Activated T-cell treated with anti-CD3 and anti-CD28 coated beads for 1 hour (primary cell): ENCODE results near the gene ZDHHC14.
"Not testable (repeated sequence)": the region's sequence is repeated elsewhere in the genome, so short reads cannot be mapped to it uniquely, and the experiment has no call there.

Experiments
- DNase-seq: peaks from one replicate; pipeline ENCODE4 v3.0.0-alpha.2; 2020; ENCODE audit warnings: low read depth

Gene ZDHHC14

DNA sequence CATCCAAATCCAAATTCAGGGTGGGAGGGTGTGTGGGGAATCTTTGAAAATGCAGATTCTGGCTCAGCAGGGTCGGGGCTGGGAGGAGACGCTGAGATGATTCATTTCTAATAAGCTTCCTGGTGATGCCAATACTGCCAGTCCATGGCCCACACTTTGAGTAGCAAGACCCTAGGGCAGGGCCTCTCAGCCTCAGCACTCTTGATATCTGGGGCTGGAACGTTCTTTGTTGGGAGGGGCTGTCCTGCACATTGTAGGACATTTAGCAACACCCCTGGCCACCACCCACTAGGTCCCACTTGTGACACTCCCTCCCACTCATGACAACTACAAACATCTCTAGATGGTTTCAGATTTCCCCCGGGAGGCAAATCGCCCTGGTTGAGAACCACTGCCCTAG is 191.0 kb downstream of the ZDHHC14 start:
- DNase-seq: no peak

DNA sequence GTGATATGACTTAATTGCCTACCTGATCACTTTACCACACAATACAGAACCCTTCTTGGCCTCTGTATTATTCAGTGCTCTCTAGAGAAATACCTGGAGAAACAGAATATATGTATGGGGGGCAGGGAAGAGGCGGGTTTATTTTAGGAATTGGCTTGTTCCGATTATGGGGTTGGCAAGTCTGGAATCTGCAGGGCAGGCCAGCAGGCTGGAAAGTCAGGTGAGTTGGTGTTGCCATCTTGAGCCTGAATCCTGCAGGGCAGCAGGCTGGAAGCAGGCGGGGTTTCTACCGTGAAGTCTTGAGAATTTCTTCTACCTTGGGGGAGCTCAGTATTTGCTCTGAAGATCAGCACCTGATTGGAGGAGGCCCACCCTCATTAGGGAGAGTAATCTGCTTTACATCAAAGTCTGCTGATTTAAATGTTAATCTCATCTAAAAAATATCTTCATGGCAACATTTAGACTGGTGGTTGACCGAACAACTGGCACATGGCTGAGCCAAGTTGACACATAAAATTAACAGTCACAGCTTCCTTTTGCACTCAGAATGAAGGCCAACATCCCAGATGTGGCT is 193.9 kb downstream of the ZDHHC14 start:
- DNase-seq: no peak

DNA sequence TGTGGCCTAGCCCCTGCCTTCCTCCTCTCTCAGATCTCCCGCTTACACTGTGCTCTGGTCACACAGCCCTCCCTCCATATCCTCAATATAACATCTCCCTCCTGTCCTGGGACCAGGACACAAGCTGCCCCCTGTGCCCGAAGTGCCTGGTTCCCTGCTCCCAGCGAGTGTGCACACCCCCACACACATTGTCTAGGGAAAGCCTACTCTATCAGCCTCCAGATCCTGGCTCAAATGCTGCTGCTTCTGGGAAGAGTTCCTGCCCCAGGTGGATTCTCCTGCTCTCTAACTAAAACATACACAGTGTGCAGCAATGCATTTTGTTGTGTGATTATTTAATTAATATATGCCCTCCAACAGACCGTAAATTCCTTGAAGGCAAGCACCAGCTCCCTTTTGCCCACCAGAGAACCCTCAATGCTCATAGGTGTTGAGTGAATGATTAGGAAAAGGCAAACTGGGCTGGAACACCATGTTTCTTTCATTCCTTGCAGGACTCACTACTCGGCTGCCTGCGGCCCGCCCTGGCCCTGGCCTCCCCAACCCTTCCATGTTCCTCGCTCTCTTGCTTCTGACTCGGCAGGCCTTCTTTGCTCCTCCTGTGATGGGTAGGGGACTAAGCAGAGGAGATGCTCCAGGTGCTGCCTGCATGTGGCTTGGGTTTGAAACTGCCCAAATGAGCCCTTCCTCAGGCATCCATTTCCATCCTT is 194.6 kb downstream of the ZDHHC14 start:
- DNase-seq: no peak

DNA sequence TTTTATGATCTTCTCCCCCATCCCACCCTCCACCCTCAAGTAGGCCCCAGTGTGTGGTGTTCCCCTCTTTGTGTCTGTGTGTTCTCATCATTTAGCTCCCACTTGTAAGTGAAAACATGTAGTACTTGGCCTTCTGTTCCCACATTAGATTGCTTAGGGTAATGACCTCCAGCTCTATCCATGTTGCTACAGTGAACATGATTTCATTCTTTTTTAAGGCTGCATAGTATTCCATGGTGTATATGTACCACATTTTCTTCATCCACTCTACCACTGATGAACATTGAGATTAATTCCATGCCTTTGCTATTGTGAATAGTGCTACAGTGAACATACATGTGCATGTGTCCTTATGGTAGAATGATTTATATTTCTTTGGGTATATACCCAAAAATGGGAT is 196.0 kb downstream of the ZDHHC14 start:
- not testable (repeated sequence) for DNase-seq

DNA sequence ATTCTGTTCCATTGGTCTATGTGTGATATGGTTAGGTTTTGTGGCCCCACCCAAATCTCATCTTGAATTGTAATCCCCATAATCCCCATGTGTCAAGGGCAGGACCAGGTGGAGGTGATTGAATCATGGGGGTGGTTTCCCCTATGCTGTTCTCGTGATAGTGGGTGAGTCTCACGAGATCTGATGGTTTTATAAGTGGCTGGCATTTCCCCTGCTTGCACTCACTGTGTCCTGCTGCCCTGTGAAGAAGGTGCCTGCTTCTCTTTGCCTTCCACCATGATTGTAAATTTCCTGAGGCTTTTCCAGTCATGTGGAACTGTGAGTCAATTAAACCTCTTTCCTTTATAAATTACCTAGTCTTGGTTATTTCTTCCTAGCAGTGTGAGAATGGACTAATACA is 197.5 kb downstream of the ZDHHC14 start:
- not testable (repeated sequence) for DNase-seq

DNA sequence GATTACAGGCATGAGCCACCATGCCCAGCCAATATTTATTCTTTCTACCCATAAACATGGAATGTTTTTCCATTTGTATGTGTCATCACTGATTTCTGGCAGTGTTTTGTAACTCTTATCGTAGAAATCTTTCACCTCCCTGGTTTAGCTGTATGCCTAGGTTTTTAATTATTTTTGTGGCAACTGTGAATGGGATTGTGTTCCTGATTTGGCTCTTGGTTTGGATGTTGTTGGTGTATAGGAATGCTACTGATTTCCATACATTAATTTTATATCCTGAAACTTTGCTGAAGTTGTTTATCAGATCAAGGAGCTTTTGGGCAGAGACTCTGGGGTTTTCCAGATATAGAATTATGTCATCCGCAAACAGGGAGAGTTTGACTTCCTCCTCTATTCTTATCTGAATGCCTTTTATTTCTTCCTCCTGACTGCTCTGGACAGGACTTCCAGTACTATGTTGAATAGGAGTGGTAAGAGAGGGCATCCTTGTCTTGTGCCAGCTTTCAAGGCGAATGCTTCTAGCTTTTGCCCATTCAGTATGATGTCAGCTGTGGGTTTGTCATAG is 198.6 kb downstream of the ZDHHC14 start:
- no peak for DNase-seq

DNA sequence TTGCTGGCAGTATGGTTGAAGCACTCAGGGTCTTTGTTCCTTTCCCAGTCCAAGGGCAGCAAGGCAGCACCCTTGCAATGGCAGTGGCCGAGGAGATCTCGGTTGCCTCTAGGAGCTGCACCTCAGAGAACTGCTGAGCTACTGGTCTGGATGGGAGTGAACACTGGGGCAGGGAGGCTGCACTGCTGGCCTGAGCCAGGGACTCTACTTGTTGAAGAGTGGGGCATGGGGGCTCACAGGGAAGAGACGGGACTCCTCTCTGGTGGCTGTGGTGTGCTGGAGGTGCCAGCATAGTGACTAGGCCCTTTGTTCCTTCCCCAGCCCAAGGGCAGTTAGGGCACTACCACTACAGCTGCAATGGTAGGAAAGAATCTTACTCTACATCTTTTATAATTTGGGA is 203.0 kb downstream of the ZDHHC14 start:
- no peak for DNase-seq

DNA sequence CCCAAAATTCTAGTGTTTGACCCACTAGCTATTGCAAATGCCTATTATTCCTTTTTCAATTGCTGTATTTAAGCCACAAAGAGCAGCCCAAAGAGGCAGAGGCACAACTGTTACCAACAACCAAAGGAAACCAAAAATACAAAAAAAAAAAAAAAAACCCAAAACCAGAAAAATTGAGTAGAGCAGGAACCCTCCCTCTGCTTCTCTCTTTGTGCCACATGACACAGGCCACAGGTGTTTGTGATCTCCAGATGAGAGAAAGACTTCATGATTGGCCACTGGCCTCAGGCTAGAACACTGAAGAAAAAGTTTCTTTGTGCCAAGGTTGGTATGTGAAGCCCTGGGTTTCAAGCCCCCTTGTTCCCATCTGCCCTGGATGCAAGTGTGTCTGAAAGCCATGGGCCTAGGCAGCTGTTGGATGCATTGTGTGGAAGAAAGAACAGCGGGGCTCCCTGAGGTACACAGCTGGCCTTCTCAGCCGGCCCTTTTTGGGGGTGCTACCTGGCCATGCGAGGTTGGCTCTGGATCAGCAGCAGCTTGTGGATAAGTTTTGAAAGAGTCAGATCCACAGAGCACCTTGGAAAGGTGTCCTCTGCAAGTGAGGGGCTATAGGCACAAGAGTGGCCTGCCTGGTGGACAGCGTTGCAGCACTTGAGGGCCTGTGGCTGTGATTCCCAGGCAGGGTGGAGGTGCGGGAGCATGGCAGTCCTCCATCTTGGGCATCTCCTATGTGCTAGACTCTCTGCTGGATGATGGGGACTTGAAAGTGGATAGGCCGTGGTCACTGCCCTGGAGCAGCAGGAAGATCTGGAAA is 204.5 kb downstream of the ZDHHC14 start:
- no peak for DNase-seq

DNA sequence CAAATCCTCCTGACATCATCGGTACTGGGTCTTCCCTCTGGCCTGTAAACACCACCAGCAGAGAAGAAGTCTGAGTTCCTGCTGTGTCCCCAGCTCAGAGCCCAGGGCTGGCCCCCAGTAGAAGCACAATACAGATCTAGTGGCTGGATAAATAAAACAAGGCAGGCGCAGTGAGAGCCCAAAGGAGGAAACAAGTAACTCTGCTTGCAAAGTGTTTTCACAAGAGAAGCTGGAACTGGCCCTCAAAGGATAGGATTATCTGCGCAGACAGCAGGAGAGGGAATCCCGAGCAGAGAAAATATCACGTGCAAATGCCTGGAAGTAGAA is 205.1 kb downstream of the ZDHHC14 start:
- DNase-seq: no peak

DNA sequence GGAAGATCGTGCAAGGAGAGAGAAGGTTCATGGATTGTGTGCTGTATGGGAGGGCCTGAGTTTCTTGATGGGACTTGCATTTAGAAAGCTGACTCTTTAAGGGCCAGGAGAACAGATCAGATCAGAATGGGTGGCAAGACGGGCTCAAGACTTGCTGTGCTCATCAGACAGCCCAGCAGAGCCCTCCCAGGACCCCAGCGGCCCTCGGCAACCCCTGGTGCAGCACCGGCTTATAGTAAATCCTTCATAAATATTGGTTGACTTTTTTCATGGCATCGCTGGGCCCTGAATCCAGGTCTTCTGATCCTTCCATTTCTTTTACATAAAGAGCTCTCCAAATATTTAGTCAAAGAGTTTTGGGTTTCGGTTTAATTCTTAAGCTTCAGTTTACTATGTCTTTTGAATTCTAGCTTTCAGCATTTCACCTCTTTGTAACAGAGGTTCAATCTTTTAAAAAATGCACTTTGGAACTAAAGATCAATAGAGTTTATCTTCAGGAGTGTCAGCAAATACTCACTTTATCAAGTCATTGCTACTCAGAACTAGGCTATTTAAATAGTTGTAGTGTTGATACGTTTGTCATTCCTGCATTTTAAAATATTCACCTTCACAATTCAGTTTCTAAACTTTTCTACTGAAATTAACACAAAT is 205.6 kb downstream of the ZDHHC14 start:
- no peak for DNase-seq

DNA sequence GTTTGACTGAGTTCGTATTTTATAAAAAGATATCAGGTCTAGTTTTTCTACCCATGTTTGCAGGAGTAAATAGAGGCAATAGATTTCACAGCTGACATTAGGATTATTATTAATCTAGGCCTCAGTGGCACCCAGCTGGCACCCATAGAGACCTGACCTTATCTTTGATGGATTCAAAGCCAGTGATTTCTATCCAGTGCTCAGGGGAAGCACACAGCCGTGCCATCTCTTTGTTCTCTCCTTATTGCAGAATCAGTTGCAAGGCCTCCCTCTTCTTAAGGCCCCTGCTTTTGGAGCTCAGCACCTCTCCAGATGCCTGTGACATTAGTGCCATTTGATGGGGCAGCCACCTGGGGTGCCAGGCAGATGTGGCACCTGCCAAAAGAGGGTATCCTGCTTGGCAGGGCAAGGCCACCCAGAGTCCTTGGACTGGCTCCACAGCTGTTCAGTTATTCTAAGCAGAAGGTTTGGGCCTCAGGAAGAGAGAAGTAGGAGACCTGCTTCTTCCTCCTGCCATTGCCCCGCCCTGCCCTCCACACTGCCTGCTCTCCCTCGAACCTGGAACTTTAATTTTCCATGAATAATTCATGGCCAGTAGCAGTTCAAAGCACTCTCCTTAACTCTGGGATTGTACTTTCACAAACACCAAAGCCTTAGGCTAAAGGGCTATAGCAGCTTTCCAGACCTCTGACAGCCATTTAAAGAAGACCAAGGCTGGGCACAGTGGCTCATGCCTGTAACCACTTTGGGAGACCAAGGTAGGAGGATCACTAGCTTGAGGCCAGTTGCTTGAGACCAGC is 206.3 kb downstream of the ZDHHC14 start:
- DNase-seq: no peak

DNA sequence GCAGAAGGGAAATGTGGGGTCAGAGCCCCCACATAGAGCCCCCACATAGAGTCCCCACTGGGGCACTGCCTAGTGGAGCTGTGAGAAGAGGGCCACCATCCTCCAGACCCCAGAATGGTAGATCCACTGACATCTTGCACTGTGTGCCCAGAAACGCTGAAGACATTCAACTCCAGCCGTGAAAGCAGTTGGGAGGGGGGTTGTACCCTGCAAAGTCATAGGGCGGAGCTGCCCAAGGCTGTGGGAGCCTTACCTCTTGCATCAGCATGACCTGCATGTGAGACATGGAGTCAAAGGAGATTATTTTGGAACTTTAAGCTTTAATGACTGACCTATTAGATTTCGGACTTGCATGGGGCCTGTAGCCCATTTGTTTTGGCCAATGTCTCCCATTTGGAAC is 209.7 kb downstream of the ZDHHC14 start:
- not testable (repeated sequence) for DNase-seq

DNA sequence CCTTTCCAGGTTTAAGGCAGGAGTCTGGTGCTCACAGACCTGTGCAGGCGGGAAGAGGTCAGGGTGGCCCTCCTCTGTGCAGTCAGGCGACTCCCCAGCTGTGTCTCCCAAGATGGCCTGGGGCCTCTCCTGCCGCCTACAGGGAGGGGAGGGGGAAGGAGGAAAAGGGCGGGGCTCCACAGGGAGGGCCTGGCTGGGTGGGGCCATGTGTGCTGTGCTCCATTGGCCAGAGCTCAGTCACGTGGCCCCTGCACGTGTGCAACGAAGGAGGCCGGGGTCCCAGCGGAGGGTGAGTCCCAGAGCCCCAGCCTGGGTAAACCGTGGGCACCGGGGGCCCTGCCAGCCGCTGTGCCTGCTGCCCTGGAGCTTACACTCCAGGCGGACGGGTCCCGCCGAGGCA is 211.6 kb downstream of the ZDHHC14 start:
- no peak for DNase-seq

DNA sequence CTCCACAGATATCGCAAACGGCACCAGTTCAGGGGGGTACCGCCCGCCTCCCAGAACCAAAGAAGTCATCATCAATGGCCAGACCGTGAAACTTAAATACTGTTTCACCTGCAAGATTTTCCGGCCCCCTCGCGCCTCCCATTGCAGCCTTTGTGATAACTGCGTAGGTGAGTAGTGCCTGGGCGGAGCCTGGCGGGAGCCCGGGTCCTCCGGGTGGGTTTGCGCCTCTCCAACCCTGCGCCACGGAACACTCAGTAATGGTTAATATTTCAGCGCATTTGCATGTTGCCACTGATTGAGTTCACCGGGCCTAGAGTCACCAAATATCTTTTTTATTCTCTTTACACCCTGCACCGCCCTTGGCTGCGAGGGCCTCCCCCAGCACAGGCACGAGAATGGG is 212.0 kb downstream of the ZDHHC14 start:
- DNase-seq: no peak

DNA sequence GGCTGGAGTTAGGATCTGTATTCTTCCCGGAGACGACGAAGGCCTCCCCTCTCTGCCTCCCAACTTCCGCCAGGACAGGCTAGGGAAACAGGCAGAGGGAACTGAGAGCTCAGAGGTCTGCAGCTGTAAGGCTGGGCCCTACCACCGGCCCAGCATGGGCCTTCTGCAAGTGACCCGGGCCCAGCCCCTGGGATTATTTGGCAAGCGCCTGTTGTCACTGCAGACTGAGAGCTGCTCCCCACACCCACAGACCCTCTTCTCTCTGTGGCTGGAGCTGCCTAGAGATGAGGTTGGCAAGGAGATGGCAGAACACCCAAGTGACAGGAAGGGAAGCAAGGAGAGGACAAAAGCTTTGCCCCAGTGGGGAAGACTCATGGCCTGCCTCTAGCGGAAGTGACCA is 212.6 kb downstream of the ZDHHC14 start:
- no peak for DNase-seq

DNA sequence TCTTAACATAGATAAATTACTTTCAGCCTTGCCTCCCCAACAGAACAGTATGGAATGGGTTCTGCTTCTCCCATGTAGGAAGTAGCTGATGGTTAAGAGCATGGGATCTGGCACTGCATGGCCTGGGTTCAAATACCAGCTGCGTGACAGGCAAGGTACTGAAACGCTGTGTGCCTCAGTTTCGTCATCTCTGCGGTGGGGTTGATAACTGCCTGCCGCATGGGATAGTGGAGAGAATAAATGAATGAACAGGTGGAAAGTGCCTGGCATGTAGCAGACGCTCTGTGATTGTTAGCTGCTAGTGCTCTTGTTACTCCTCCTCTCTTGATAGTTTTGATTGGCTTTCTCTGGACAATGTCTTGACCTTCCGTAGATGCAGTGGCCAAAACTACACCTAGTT is 213.3 kb downstream of the ZDHHC14 start:
- no peak for DNase-seq

DNA sequence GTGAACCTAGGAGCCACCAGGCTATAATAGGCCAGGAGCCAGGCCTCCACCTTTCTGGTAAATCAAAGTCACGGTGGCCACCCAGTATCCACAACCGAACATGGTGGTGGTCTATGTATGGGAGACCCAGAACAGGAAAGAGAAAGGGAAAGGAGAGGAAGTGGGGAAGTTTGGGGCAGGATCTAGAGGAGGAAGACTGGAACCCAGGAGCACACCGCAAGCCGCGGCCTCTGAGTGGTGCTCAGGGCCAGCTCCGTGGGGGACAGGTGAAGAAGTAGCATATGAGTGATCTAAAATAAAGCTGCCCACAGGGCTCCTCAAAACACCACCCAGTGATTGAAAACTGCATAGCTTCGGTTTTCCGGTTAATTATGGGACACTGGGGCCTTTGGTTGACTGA is 214.8 kb downstream of the ZDHHC14 start:
- DNase-seq: no peak

DNA sequence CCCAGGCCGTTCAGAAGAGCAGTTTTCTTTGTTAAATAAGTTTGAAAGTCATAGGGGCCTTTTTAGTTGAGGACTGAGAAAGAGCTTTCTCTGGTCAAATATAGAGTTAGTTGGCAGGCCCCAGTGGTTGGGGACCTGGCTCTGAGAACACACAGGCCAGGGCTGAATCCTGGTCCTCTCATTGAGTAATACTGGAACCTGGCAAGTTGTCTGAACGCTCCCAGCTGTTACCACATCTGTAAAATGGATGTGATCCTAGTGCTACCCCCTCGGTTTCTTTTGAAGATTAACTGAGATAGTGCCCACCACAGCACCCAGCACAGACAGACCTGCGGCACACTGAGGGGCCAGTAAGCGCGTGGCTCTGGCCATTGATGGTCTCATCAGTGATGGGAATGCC is 215.5 kb downstream of the ZDHHC14 start:
- DNase-seq: no peak

DNA sequence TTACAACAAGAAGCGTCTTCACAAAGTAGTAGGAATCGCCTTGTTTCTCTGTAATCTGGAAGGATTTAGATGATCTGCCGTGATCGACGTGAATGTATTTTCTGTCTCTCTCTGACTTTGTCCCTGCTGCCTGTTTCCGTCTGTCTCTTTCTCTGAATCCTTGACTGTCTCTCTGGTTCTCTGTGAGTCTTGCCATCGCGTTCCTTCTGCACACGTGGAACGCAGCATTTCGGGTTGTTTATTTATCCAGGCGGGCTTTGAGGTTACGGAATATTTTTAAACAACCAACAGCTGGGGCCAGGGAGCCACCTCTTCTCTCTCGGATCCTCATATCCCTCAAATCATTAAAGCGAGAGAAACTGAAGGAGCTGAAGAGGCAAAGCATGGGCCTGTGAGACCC is 215.9 kb downstream of the ZDHHC14 start:
- DNase-seq: no peak

DNA sequence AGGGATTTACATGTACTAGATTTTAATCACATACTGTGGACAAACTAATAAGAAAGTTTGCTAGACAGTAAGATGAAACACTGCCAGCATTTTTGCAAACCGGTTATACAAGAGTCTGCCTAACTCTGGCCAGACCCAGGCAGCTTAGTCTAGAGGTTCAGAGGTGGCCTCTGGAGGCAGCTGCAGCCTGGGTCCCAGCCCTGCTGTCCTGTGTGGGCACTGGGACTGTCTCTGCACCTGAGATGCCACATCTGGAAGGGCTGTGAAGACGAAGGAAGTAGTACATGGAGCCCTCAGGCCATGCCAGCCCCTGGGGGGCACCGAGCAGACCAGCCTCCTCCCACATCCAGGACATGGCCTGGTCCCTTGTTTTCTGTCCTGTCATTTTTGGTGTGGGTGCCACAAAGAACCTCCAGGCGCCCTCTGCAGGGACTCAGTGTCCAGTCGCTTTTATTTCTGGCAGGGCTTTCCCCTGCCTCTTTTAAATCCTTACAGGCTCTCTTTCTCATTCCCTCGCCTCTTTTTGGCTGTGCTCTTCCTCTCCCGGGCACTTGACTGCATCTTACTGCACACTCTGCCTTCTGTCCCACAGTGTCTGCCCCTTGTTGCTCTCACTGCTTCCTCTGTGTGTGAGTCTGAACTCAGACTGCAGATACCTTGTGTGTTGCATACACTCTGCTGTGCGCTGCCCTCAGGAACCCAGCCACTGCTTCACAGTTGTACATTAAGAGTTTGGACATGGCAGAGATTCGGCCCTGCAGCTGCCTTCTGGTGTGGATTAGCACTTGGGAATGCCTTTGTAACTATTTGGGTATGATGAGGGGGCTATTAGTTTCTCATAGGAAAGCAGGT is 216.7 kb downstream of the ZDHHC14 start:
- DNase-seq: no peak

DNA sequence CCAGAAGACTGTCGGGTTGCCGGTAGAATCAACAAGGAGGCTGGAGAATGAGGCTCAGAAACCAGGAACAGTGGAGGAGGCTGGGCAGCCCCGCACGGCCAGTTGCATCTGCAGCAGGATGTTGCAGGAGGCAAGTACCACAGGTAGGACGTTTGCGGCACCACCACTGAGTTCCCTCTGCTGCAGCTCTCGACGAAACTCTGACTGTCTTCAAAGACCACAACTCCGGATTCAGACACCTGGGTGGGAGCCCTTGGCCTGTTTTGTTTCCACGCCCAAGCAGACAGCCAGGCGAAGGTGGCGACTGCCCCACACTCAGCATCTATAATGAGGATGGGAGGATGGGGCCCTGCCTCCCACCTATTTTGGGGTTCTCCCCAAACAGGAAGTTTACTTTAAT is 218.2 kb downstream of the ZDHHC14 start:
- DNase-seq: no peak
